ENCODE measurements around the gene PAPPA. TPM values are rescaled to one million over a fixed set of nuclear protein-coding genes. Genes with fewer than 3 reads are reported as not detected.

The PAPPA gene
- total RNA-seq, 1 donor from 2014 or later: 172 TPM

- Mint-ChIP-seq H3K4me1 (ENCODE audit: low read depth, unreplicated experiment) (peaks cover 44% of the 10 kb centered on the region), H3K27ac (ENCODE audit: unreplicated experiment) (no peak overlapping the region), H3K27me3 (ENCODE audit: low read depth, unreplicated experiment) (no peaks in the 10 kb centered on the region), H3K9me3 (ENCODE audit: unreplicated experiment) (no peaks in the 10 kb centered on the region), H3K36me3 (ENCODE audit: low read depth, unreplicated experiment) (peaks cover 57% of the 10 kb centered on the region), H3K4me3 (ENCODE audit: unreplicated experiment) (no peak overlapping the region)
- Histone ChIP-seq H3K4me1 (ENCODE audit: insufficient read depth, low read length) (peaks cover 16% of the 10 kb centered on the region), H3K4me2 (ENCODE audit: low read length) (no peak overlapping the region), H3K36me3 (ENCODE audit: insufficient read depth, low read length) (no peaks in the 10 kb centered on the region), H4K20me1 (ENCODE audit: insufficient read depth, low read length) (peaks cover 5% of the 10 kb centered on the region), H2AFZ (ENCODE audit: low read depth, low read length) (no peak overlapping the region), H3K4me3 (ENCODE audit: insufficient read depth, low read depth, low read length) (no peak overlapping the region), H3K79me2 (ENCODE audit: insufficient read depth, low read length) (no peaks in the 10 kb centered on the region), H3K27ac (ENCODE audit: low read depth, low read length) (no peak overlapping the region), H3K9me3 (ENCODE audit: insufficient read depth, low read depth, low read length) (no peaks in the 10 kb centered on the region), H3K27me3 (ENCODE audit: insufficient read depth, low read length) (peaks cover 5% of the 10 kb centered on the region), H3K9ac (ENCODE audit: low read length) (no peak overlapping the region)
- FAIRE-seq (no peak), DNase-seq (ENCODE audit: low read depth) (no peak)
- no peak for TF ChIP-seq CTCF (IDR thresholded peaks at IDR 0.05; ENCODE audit: insufficient read depth, low read depth, low read length)
- TF ChIP-seq EZH2 (IDR thresholded peaks at IDR 0.05; ENCODE audit: insufficient read depth, low read length): no peak
Measured at GRCh38 chr9:116380496-116380995, 227.0 kb downstream of the PAPPA start.

- Histone ChIP-seq H3K27me3 (ENCODE audit: insufficient read depth, low read length) (peaks cover 5% of the 10 kb centered on the region), H3K4me2 (ENCODE audit: low read length) (no peak overlapping the region), H3K79me2 (ENCODE audit: insufficient read depth, low read length) (no peaks in the 10 kb centered on the region), H3K4me3 (ENCODE audit: insufficient read depth, low read depth, low read length) (no peak overlapping the region), H3K4me1 (ENCODE audit: insufficient read depth, low read length) (peaks cover 16% of the 10 kb centered on the region), H4K20me1 (ENCODE audit: insufficient read depth, low read length) (peaks cover 5% of the 10 kb centered on the region), H2AFZ (ENCODE audit: low read depth, low read length) (no peak overlapping the region), H3K9ac (ENCODE audit: low read length) (no peak overlapping the region), H3K36me3 (ENCODE audit: insufficient read depth, low read length) (no peaks in the 10 kb centered on the region), H3K27ac (ENCODE audit: low read depth, low read length) (no peak overlapping the region), H3K9me3 (ENCODE audit: insufficient read depth, low read depth, low read length) (no peaks in the 10 kb centered on the region)
- no peak overlapping the region for H3K4me3 Mint-ChIP-seq (ENCODE audit: unreplicated experiment)
- no peaks in the 10 kb centered on the region for H3K27me3 Mint-ChIP-seq (ENCODE audit: low read depth, unreplicated experiment)
- H3K36me3 Mint-ChIP-seq (ENCODE audit: low read depth, unreplicated experiment): peaks cover 61% of the 10 kb centered on the region
- FAIRE-seq (no peak), DNase-seq (ENCODE audit: low read depth) (no peak)
- TF ChIP-seq EZH2 (IDR thresholded peaks at IDR 0.05; ENCODE audit: insufficient read depth, low read length) (no peak), CTCF (IDR thresholded peaks at IDR 0.05; ENCODE audit: insufficient read depth, low read depth, low read length) (no peak)
- no peaks in the 10 kb centered on the region for H3K9me3 Mint-ChIP-seq (ENCODE audit: unreplicated experiment)
- H3K27ac Mint-ChIP-seq (ENCODE audit: unreplicated experiment): no peak overlapping the region
- peaks cover 43% of the 10 kb centered on the region for H3K4me1 Mint-ChIP-seq (ENCODE audit: low read depth, unreplicated experiment)
Measured at GRCh38 chr9:116381350-116381749, 227.8 kb downstream of the PAPPA start.

DNA sequence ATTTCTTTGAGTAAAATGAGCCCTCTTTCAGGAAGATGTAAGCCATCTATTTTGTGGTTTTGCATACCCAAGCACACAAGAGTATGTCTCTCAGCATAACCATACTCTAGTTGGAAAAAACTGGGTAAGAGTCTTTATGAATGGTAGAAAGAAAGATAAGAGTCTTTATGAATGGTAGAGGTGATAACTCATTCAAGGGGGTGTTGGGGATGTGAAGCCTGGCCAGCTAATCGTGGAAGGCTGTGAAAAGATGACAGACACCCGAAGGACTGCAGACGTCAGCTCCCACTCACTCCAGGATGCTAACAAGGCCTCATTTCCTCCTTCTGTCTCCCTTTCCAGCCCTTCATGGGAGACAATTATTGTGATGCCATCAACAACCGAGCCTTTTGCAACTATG is 228.5 kb downstream of the PAPPA start:
- Histone ChIP-seq H3K4me1 (ENCODE audit: insufficient read depth, low read length) (peaks cover 11% of the 10 kb centered on the region), H3K27me3 (ENCODE audit: insufficient read depth, low read length) (peaks cover 5% of the 10 kb centered on the region), H3K27ac (ENCODE audit: low read depth, low read length) (no peak overlapping the region), H3K36me3 (ENCODE audit: insufficient read depth, low read length) (no peaks in the 10 kb centered on the region), H3K4me2 (ENCODE audit: low read length) (no peak overlapping the region), H3K79me2 (ENCODE audit: insufficient read depth, low read length) (no peaks in the 10 kb centered on the region), H3K9me3 (ENCODE audit: insufficient read depth, low read depth, low read length) (no peaks in the 10 kb centered on the region), H3K9ac (ENCODE audit: low read length) (no peak overlapping the region), H2AFZ (ENCODE audit: low read depth, low read length) (no peak overlapping the region), H3K4me3 (ENCODE audit: insufficient read depth, low read depth, low read length) (no peak overlapping the region), H4K20me1 (ENCODE audit: insufficient read depth, low read length) (peaks cover 2% of the 10 kb centered on the region)
- Mint-ChIP-seq H3K4me3 (ENCODE audit: unreplicated experiment) (no peak overlapping the region), H3K4me1 (ENCODE audit: low read depth, unreplicated experiment) (peaks cover 41% of the 10 kb centered on the region), H3K27ac (ENCODE audit: unreplicated experiment) (no peak overlapping the region), H3K27me3 (ENCODE audit: low read depth, unreplicated experiment) (no peaks in the 10 kb centered on the region), H3K9me3 (ENCODE audit: unreplicated experiment) (no peaks in the 10 kb centered on the region), H3K36me3 (ENCODE audit: low read depth, unreplicated experiment) (peaks cover 63% of the 10 kb centered on the region)
- TF ChIP-seq CTCF (IDR thresholded peaks at IDR 0.05; ENCODE audit: insufficient read depth, low read depth, low read length) (no peak), EZH2 (IDR thresholded peaks at IDR 0.05; ENCODE audit: insufficient read depth, low read length) (no peak)
- FAIRE-seq: no peak
- no peak for DNase-seq (ENCODE audit: low read depth)
